ENCODE results near the gene AHDC1. TPM values are rescaled to one million over a fixed set of nuclear protein-coding genes. Genes with fewer than 3 reads are reported as not detected.

The AHDC1 gene
- total and polyA plus RNA-seq, 2 donors (not counting 3 experiments of a cell fraction or from before 2014, with no cell fraction given), result 7.0 to 32.1 TPM

DNA sequence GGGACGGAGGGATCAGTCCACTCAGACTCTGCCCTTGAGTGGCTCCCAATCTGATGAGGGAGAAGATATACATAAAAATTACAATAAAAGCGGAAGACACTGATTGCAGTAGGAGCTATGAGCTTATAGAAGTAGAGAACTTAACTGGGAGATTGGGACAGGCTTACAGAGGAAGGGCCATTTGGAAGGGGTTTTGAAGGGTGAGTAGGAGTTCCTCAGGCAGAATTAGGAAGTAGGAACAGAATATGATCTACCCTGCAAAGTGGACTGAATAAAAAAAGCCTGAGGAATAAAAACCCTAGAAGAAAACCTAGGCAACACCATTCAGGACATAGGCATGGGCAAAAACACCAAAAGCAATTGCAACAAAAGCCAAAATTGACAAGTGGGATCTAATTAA, 104.8 kb downstream of the AHDC1 start:
- peaks cover 3% of the 10 kb centered on the region for H3K4me1 ChIP-seq (ENCODE audit: control insufficient read depth, extremely low read depth, insufficient read depth, low read length)
- H3K4me3 ChIP-seq (replicated peaks in 1 of 3; ENCODE audit: insufficient read depth in 1 of 3, low read depth in 1 of 3, low read length in 3 of 3), result no peak overlapping the region
- TF ChIP-seq POLR2A (IDR thresholded peaks at IDR 0.05; ENCODE audit: low read depth, low read length) (no peak), FOS (IDR thresholded peaks at IDR 0.05; ENCODE audit: borderline replicate concordance, insufficient read depth, low read length) (no peak), MYC (IDR thresholded peaks at IDR 0.05; ENCODE audit: low read depth, low read length) (no peak), EZH2 (IDR thresholded peaks at IDR 0.05; ENCODE audit: borderline replicate concordance, low read depth, low read length, severe bottlenecking) (no peak), JUN (IDR thresholded peaks at IDR 0.05; ENCODE audit: borderline replicate concordance, insufficient read depth, insufficient read length, low read depth) (no peak)
- TF ChIP-seq, protein P1, sequence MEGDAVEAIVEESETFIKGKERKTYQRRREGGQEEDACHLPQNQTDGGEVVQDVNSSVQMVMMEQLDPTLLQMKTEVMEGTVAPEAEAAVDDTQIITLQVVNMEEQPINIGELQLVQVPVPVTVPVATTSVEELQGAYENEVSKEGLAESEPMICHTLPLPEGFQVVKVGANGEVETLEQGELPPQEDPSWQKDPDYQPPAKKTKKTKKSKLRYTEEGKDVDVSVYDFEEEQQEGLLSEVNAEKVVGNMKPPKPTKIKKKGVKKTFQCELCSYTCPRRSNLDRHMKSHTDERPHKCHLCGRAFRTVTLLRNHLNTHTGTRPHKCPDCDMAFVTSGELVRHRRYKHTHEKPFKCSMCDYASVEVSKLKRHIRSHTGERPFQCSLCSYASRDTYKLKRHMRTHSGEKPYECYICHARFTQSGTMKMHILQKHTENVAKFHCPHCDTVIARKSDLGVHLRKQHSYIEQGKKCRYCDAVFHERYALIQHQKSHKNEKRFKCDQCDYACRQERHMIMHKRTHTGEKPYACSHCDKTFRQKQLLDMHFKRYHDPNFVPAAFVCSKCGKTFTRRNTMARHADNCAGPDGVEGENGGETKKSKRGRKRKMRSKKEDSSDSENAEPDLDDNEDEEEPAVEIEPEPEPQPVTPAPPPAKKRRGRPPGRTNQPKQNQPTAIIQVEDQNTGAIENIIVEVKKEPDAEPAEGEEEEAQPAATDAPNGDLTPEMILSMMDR (IDR thresholded peaks at IDR 0.05; ENCODE audit: extremely low read depth in 1 of 2, insufficient read depth in 1 of 2, low read depth in 1 of 2, low read length in 2 of 2), result no peak
- H3K27ac ChIP-seq (ENCODE audit: insufficient read depth, low read depth, low read length), result no peak overlapping the region
- POLR2A ChIA-PET, result no interaction called here
- no peak overlapping the region for H3K9ac ChIP-seq (replicated peaks; ENCODE audit: extremely low read depth, insufficient read depth, low read length)
- intact Hi-C loops (cut with micrococcal nuclease) (no loop called here), dilution Hi-C loops (cut with MboI; ENCODE audit: extremely low pct_ligation_motif_present, low sequenced_read_pairs) (no loop called here)
- no peak for DNase-seq (ENCODE audit: low read depth, low spot score)
- H3K9me1 ChIP-seq (replicated peaks; ENCODE audit: control insufficient read depth, extremely low read depth, insufficient read depth, low read length), result no peaks in the 10 kb centered on the region
- no peaks in the 10 kb centered on the region for H3K9me3 ChIP-seq (replicated peaks; ENCODE audit: control insufficient read depth, insufficient read depth, low read length)
- H2AFZ ChIP-seq (ENCODE audit: low read depth, low read length), result no peak overlapping the region
- H3K4me2 ChIP-seq (ENCODE audit: insufficient read depth, low read length), result no peak overlapping the region
- H4K20me1 ChIP-seq (replicated peaks; ENCODE audit: control insufficient read depth, extremely low read depth, insufficient read depth, low read length), result no peaks in the 10 kb centered on the region
- no peaks in the 10 kb centered on the region for H3K36me3 ChIP-seq (ENCODE audit: control insufficient read depth in 2 of 2, extremely low read depth in 1 of 2, insufficient read depth in 2 of 2, low read length in 2 of 2)
- CTCF ChIA-PET, result interaction anchor here (0.9 kb wide), 1 partner anchor 33 kb away, joined by 3 read pairs; no protein-coding TSS in a partner anchor
- BruUV-seq (replicated peaks), result no TSS peak
- no peaks in the 10 kb centered on the region for H3K27me3 ChIP-seq (ENCODE audit: control insufficient read depth in 2 of 2, insufficient read depth in 2 of 2, low read length in 2 of 2)
- no peak for FAIRE-seq
- H3K79me2 ChIP-seq (ENCODE audit: control insufficient read depth, insufficient read depth, low read length), result no peaks in the 10 kb centered on the region
